Endothelial cell of umbilical vein (primary cell): ENCODE results near the gene THUMPD2.

Experiments
- POLR2A ChIP-seq: IDR thresholded peaks from 2 replicates; pipeline ENCODE4 v1.6.1; 2012; ENCODE audit warnings: low read depth, mild to moderate bottlenecking, control low read depth, low read length
- POLR2AphosphoS5 ChIP-seq: IDR thresholded peaks from 2 replicates; pipeline ENCODE4 v1.6.1; 2012; ENCODE audit warnings: low read depth, mild to moderate bottlenecking, control low read depth, low read length, moderate library complexity; ENCODE audit not compliant: insufficient read depth

- TF ChIP-seq POLR2AphosphoS5 (no peak), POLR2A (no peak)
Observed at GRCh38 chr2:39728941-39729351, 50.1 kb downstream of the THUMPD2 start.
